HepG2 (cell line): ENCODE measurements around the gene FNDC8. TPM values are rescaled to one million over a fixed set of nuclear protein-coding genes. Genes with fewer than 3 reads are reported as not detected.

ENCODE experiments used
- ASH2L ChIP-seq: fragments of 300-600, 200-600 bp; sonication (generic); IDR thresholded peaks from 2 replicates; pipeline ENCODE4 v1.7.0; 2017; ENCODE audit warnings: low read depth, mild to moderate bottlenecking, moderate library complexity, mixed read lengths, low read length; ENCODE audit not compliant: insufficient read length
- BORCS8-MEF2B ChIP-seq: sonication (generic); formaldehyde crosslinking; IDR thresholded peaks from 2 replicates; pipeline ENCODE4 v1.8.0; 2022; ENCODE audit warnings: mild to moderate bottlenecking, missing genetic modification reagents
- CC2D1A ChIP-seq: sonication (generic); formaldehyde crosslinking; IDR thresholded peaks from 2 replicates; pipeline ENCODE4 v1.8.1; 2023; ENCODE audit warnings: mild to moderate bottlenecking, missing genetic modification reagents
- GZF1 ChIP-seq: sonication (generic); formaldehyde crosslinking; IDR thresholded peaks from 2 replicates; pipeline ENCODE4 v1.5.1; 2020; ENCODE audit warnings: mild to moderate bottlenecking, missing genetic modification reagents
- JUN ChIP-seq: sonication (generic); formaldehyde crosslinking; IDR thresholded peaks from 2 replicates; pipeline ENCODE4 v1.4.0; 2020; ENCODE audit warnings: mild to moderate bottlenecking, missing genetic modification reagents
- MEIS2 ChIP-seq: sonication (generic); formaldehyde crosslinking; IDR thresholded peaks from 2 replicates; pipeline ENCODE4 v1.9.0; 2021; ENCODE audit warnings: mild to moderate bottlenecking, missing genetic modification reagents
- MXI1 ChIP-seq: IDR thresholded peaks from 3 replicates; pipeline ENCODE4 v1.6.1; 2012; ENCODE audit warnings: low read depth, low read length, inconsistent platforms, borderline replicate concordance
- NR2F1 ChIP-seq, 2 experiments: fragments of 450-650 bp in 1 of 2; formaldehyde crosslinking in 1 of 2; IDR thresholded peaks; 2 replicates each; pipeline versions ENCODE4 v1.5.0 to v1.6.1; 2016 to 2020; ENCODE audit warnings: mild to moderate bottlenecking in 1 of 2, missing compliant biosample characterization in 1 of 2, missing genetic modification reagents in 1 of 2, moderate library complexity in 1 of 2
- RXRA ChIP-seq: sonication (generic); formaldehyde crosslinking; IDR thresholded peaks from 2 replicates; pipeline ENCODE4 v1.5.1; 2020; ENCODE audit warnings: missing genetic modification reagents
- SPEN ChIP-seq: sonication (generic); formaldehyde crosslinking; IDR thresholded peaks from 2 replicates; pipeline ENCODE4 v1.5.1; 2020; ENCODE audit warnings: low read depth, mild to moderate bottlenecking, missing genetic modification reagents
- ZNF329 ChIP-seq: sonication (generic); formaldehyde crosslinking; IDR thresholded peaks from 2 replicates; pipeline ENCODE4 v1.9.0; 2021; ENCODE audit warnings: low read depth, mild to moderate bottlenecking, missing genetic modification reagents
- ZNF552 ChIP-seq: sonication (generic); formaldehyde crosslinking; IDR thresholded peaks from 2 replicates; pipeline ENCODE4 v1.9.0; 2022; ENCODE audit warnings: missing genetic modification reagents, mild to moderate bottlenecking, borderline replicate concordance
- ZNF709 ChIP-seq: sonication (generic); formaldehyde crosslinking; IDR thresholded peaks from 2 replicates; pipeline ENCODE4 v1.5.0; 2020; ENCODE audit warnings: mild to moderate bottlenecking, missing genetic modification reagents
- polyA plus RNA-seq, 8 experiments: library from polyadenylated mRNA; depleted of rRNA in 3 of 8; stranded (reverse) in 7 of 8; unstranded in 1 of 8; fragments of >200 nt; fragmentation: Illumina TruSeq in 4 of 8; extraction: Trizol in 4 of 8; gene quantifications; 2 replicates each; pipeline versions ENCODE4 v1.2.1 to v1.2.3, GENCODE V29; 2011 to 2016; ENCODE audit warnings: low read depth in 4 of 8, missing spikeins in 1 of 8, mixed read lengths in 1 of 8; ENCODE audit not compliant: insufficient read depth in 1 of 8
- total RNA-seq, 5 experiments: library from RNA; depleted of rRNA; stranded (reverse); fragments of >200 nt; fragmentation: Illumina TruSeq; extraction: Trizol; gene quantifications; 2 replicates each; pipeline ENCODE4 v1.2.3, GENCODE V29; 2016; ENCODE audit warnings: low read depth in 1 of 5
- TF ChIP-seq, protein P1 (sequence below): sonication (generic); formaldehyde crosslinking; IDR thresholded peaks from one replicate; pipeline ENCODE4 v1.5.1; 2020; ENCODE audit warnings: mild to moderate bottlenecking, missing genetic modification reagents; ENCODE audit errors: not compliant biosample characterization
- TF ChIP-seq, protein P2 (sequence below): sonication (generic); formaldehyde crosslinking; IDR thresholded peaks from 2 replicates; pipeline ENCODE4 v1.4.0; 2020; ENCODE audit warnings: low read depth, missing genetic modification reagents
- TF ChIP-seq, protein P3 (sequence below): sonication (generic); formaldehyde crosslinking; conservative IDR thresholded peaks from 2 replicates; pipeline ENCODE4 v1.5.0; 2020; ENCODE audit warnings: missing genetic modification reagents

The FNDC8 gene
- total and polyA plus RNA-seq, 2 of the 13 experiments (the other 11 are each of a cell fraction or from before 2014, with no cell fraction given) = not detected

DNA sequence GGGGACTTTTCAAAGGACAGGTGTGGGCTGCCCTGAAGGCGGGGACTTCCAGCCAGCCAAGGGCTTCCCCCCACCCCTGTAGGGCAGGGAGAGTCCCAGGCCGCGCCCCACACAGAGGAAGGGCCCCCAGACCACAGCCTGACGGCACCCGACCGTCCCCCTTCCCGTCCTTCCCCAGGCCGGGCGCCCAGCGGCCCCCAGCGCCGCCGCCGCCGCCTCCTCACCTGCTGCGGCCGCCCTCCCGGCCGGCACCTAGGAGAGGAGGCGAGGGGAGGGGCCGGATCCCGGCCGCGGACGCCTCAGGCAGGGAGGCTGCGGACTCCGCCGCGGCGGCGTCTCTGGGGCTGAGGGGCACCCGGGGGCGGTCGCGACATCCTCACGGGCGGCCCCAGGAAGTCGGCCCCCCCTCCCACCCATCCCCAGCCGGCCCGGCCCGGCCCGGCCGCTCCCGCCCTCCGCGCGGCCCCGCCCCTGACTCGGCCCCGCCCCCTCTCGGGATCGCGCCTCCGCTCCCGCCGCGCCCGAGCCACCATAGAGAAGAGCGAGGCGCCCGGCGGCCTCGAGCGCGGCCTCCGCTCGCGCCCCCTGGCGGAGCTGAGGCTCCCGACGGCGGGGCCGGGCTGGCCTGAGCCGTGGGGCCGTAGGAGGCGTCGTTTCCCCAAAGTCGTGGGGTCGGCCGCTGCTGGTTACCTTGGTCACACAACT, 32.4 kb upstream of the FNDC8 start (continued):
- TF ChIP-seq BORCS8-MEF2B (CRISPR knock-in tag) (peak; percentile 21; the same call in 1 of the 2 replicates), ASH2L (peak; percentile 41), ZNF709 (no peak), ZNF552 (CRISPR knock-in tag) (no peak), NR2F1 (CRISPR knock-in tag; IDR thresholded peaks at IDR 0.05) (no peak), JUN (CRISPR knock-in tag) (no peak), GZF1 (no peak), MEIS2 (peak; percentile 25; the same call in 1 of the 2 replicates), MXI1 (peak; percentile 69; the same call in 1 of the 3 replicates), SPEN (CRISPR knock-in tag) (peak; percentile 5; the same call in 1 of the 2 replicates), ZNF329 (CRISPR knock-in tag) (no peak), CC2D1A (CRISPR knock-in tag) (no peak), RXRA (CRISPR knock-in tag) (no peak)
- TF ChIP-seq, protein P1, sequence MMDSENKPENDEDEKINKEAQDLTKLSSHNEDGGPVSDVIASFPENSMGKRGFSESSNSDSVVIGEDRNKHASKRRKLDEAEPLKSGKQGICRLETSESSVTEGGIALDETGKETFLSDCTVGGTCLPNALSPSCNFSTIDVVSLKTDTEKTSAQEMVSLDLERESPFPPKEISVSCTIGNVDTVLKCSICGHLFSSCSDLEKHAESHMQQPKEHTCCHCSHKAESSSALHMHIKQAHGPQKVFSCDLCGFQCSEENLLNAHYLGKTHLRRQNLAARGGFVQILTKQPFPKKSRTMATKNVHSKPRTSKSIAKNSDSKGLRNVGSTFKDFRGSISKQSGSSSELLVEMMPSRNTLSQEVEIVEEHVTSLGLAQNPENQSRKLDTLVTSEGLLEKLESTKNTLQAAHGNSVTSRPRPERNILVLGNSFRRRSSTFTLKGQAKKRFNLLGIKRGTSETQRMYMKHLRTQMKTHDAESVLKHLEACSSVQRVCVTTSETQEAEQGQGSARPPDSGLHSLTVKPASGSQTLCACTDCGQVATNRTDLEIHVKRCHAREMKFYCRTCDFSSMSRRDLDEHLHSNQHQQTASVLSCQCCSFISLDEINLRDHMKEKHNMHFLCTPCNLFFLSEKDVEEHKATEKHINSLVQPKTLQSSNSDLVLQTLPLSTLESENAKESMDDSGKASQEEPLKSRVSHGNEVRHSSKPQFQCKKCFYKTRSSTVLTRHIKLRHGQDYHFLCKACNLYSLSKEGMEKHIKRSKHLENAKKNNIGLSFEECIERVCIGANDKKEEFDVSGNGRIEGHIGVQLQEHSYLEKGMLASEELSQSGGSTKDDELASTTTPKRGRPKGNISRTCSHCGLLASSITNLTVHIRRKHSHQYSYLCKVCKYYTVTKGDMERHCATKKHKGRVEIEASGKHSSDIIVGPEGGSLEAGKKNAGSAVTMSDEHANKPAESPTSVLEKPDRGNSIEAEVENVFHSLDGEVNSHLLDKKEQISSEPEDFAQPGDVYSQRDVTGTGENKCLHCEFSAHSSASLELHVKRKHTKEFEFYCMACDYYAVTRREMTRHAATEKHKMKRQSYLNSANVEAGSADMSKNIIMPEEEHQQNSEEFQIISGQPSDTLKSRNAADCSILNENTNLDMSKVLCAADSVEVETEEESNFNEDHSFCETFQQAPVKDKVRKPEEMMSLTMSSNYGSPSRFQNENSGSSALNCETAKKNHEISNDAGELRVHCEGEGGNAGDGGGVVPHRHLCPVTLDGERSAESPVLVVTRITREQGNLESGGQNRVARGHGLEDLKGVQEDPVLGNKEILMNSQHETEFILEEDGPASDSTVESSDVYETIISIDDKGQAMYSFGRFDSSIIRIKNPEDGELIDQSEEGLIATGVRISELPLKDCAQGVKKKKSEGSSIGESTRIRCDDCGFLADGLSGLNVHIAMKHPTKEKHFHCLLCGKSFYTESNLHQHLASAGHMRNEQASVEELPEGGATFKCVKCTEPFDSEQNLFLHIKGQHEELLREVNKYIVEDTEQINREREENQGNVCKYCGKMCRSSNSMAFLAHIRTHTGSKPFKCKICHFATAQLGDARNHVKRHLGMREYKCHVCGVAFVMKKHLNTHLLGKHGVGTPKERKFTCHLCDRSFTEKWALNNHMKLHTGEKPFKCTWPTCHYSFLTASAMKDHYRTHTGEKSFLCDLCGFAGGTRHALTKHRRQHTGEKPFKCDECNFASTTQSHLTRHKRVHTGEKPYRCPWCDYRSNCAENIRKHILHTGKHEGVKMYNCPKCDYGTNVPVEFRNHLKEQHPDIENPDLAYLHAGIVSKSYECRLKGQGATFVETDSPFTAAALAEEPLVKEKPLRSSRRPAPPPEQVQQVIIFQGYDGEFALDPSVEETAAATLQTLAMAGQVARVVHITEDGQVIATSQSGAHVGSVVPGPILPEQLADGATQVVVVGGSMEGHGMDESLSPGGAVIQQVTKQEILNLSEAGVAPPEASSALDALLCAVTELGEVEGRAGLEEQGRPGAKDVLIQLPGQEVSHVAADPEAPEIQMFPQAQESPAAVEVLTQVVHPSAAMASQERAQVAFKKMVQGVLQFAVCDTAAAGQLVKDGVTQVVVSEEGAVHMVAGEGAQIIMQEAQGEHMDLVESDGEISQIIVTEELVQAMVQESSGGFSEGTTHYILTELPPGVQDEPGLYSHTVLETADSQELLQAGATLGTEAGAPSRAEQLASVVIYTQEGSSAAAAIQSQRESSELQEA (CRISPR knock-in tag) = no peak
- TF ChIP-seq, protein P2, sequence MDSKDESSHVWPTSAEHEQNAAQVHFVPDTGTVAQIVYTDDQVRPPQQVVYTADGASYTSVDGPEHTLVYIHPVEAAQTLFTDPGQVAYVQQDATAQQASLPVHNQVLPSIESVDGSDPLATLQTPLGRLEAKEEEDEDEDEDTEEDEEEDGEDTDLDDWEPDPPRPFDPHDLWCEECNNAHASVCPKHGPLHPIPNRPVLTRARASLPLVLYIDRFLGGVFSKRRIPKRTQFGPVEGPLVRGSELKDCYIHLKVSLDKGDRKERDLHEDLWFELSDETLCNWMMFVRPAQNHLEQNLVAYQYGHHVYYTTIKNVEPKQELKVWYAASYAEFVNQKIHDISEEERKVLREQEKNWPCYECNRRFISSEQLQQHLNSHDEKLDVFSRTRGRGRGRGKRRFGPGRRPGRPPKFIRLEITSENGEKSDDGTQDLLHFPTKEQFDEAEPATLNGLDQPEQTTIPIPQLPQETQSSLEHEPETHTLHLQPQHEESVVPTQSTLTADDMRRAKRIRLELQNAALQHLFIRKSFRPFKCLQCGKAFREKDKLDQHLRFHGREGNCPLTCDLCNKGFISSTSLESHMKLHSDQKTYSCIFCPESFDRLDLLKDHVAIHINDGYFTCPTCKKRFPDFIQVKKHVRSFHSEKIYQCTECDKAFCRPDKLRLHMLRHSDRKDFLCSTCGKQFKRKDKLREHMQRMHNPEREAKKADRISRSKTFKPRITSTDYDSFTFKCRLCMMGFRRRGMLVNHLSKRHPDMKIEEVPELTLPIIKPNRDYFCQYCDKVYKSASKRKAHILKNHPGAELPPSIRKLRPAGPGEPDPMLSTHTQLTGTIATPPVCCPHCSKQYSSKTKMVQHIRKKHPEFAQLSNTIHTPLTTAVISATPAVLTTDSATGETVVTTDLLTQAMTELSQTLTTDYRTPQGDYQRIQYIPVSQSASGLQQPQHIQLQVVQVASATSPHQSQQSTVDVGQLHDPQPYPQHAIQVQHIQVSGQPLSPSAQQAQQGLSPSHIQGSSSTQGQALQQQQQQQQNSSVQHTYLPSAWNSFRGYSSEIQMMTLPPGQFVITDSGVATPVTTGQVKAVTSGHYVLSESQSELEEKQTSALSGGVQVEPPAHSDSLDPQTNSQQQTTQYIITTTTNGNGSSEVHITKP (CRISPR knock-in tag) = no peak
- TF ChIP-seq, protein P3, sequence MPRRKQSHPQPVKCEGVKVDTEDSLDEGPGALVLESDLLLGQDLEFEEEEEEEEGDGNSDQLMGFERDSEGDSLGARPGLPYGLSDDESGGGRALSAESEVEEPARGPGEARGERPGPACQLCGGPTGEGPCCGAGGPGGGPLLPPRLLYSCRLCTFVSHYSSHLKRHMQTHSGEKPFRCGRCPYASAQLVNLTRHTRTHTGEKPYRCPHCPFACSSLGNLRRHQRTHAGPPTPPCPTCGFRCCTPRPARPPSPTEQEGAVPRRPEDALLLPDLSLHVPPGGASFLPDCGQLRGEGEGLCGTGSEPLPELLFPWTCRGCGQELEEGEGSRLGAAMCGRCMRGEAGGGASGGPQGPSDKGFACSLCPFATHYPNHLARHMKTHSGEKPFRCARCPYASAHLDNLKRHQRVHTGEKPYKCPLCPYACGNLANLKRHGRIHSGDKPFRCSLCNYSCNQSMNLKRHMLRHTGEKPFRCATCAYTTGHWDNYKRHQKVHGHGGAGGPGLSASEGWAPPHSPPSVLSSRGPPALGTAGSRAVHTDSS (CRISPR knock-in tag) = no peak
